Panc1 (cell line): ENCODE data around the gene ZBTB7B. TPM values are rescaled to one million over a fixed set of nuclear protein-coding genes. Genes with fewer than 3 reads are reported as not detected.

ENCODE experiments used
- ATAC-seq: fragments of 200-7000 bp; cut with Tn5 transposase; 2 replicates; pipeline ENCODE4 v1.9.1; 2020; ENCODE audit warnings: mild to moderate bottlenecking, moderate library complexity
- BruUV-seq: library from RNA; stranded (reverse); fragments of 400-500 nt; replicated peaks from 2 replicates; lab custom pipeline; 2021; lab: Mats Ljungman, UMichigan
- CTCF ChIA-PET: fragments of 300-600 bp; sonication (Branson Sonifier 250); formaldehyde crosslinking; loops from one replicate; lab custom pipeline; 2022; ENCODE audit warnings: antibody characterized with exemption; lab: Charles Lee
- POLR2A ChIA-PET: fragments of 300-600 bp; sonication (Branson Sonifier 250); formaldehyde crosslinking; loops from one replicate; lab custom pipeline; 2022; ENCODE audit warnings: antibody characterized with exemption; lab: Charles Lee
- DNase-seq: peaks from one replicate; pipeline ENCODE4 v3.0.0-alpha.2; 2010; ENCODE audit warnings: low read depth, low spot score
- H3K27ac ChIP-seq: 2 replicates; pipeline ENCODE4 v1.5.1; 2011; ENCODE audit warnings: mild to moderate bottlenecking, low read length, inconsistent platforms
- H3K27me3 ChIP-seq: fragments of 200-500 bp; sonication (Bioruptor generic); 2 replicates; pipeline ENCODE4 v1.6.0; 2014; ENCODE audit warnings: low read length, inconsistent platforms; ENCODE audit not compliant: control insufficient read depth, insufficient read depth
- H3K36me3 ChIP-seq: fragments of 200-500 bp; sonication (Bioruptor generic); 2 replicates; pipeline ENCODE4 v1.5.1; 2014; ENCODE audit warnings: inconsistent platforms, mild to moderate bottlenecking, low read length, moderate library complexity; ENCODE audit not compliant: control insufficient read depth, insufficient read depth
- H3K4me1 ChIP-seq: 2 replicates; pipeline ENCODE4 v1.5.1; 2011; ENCODE audit warnings: inconsistent platforms, mild to moderate bottlenecking, low read length, moderate library complexity; ENCODE audit not compliant: control insufficient read depth, insufficient read depth
- H3K4me3 ChIP-seq, 2 experiments: 2 replicates each; pipeline ENCODE4 v1.5.1; 2011 to 2012; ENCODE audit warnings: low read depth in 2 of 2, low read length in 2 of 2, mild to moderate bottlenecking in 2 of 2, inconsistent platforms in 1 of 2, moderate library complexity in 1 of 2
- H3K9me3 ChIP-seq: fragments of 200-500 bp; sonication (Bioruptor generic); 2 replicates; pipeline ENCODE4 v1.5.1; 2014; ENCODE audit warnings: low read depth, mild to moderate bottlenecking, inconsistent platforms, low read length, moderate library complexity; ENCODE audit not compliant: control insufficient read depth, insufficient read depth
- POLR2AphosphoS5 ChIP-seq: IDR thresholded peaks from 2 replicates; pipeline ENCODE4 v1.6.1; 2012; ENCODE audit warnings: mild to moderate bottlenecking, low read depth, low read length, moderate library complexity
- SIN3A ChIP-seq: IDR thresholded peaks from 2 replicates; pipeline ENCODE4 v1.6.1; 2012; ENCODE audit warnings: low read depth, mild to moderate bottlenecking, low read length, moderate library complexity, borderline replicate concordance; ENCODE audit not compliant: insufficient read depth
- TCF7L2 ChIP-seq: IDR thresholded peaks from 2 replicates; pipeline ENCODE4 v1.6.1; 2011; ENCODE audit warnings: mild to moderate bottlenecking, low read depth, low read length, inconsistent platforms
- in situ Hi-C: cut with HindIII; loops from 2 replicates; pipeline ENCODE4 v1.10.0; 2016; ENCODE audit warnings: low sequenced_read_pairs, low pct_unique_long_range_greater_than_20kb
- intact Hi-C: fragments of 100-400 bp; cut with micrococcal nuclease; formaldehyde crosslinking; loops from one replicate; pipeline ENCODE4 v1.10.0; 2022; ENCODE audit not compliant: unreplicated experiment
- total RNA-seq: library from RNA; stranded (reverse); gene quantifications from one replicate; pipeline ENCODE4 v1.2.1, GENCODE V29; 2021; ENCODE audit not compliant: unreplicated experiment
- TF ChIP-seq, protein P1 (sequence below), 2 experiments: IDR thresholded peaks; 2 replicates each; pipeline ENCODE4 v1.6.1; 2011 to 2012; ENCODE audit warnings: low read depth in 2 of 2, control low read depth in 1 of 2, low read length in 1 of 2, mild to moderate bottlenecking in 1 of 2, moderate library complexity in 1 of 2; ENCODE audit not compliant: insufficient read depth in 1 of 2
- TF ChIP-seq, protein P2 (sequence below): fragments of 450-650 bp; IDR thresholded peaks from 2 replicates; pipeline ENCODE4 v1.5.1; 2017; ENCODE audit warnings: mild to moderate bottlenecking

ZBTB7B gene
- total RNA-seq, 1 experiment from 2014 or later: 55.8 TPM

DNA sequence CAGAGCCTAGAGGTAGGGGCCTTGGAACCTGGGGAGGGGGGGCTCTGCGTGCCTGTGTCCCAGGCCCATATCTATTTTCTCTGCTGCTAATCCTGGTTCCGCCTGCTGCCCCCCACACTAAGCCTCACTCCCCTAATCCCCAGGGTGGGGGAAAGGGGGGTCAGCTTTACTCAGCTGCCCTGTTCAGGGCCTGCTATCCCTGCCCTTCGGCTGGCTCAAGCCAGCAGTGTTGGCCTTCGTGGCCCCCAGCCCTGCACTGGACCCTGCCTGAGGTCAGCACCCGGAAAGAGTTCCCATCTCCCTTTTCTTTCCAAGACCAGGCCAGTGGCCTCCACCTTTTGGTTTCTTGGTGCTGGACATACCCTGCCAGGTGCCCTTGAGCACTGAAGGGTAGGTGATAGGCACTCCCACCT lies 8.4 kb downstream of the ZBTB7B start:
- Histone ChIP-seq H3K27me3 (no peaks in the 10 kb centered on the region), H3K4me1 (peaks cover 37% of the 10 kb centered on the region), H3K4me3 (no peak overlapping the region), H3K27ac (no peak overlapping the region), H3K9me3 (no peaks in the 10 kb centered on the region), H3K36me3 (0 out of 2 replicates have a peak, but pooled peaks cover 4% of the 10 kb centered on the region)
- TF ChIP-seq, protein P1, sequence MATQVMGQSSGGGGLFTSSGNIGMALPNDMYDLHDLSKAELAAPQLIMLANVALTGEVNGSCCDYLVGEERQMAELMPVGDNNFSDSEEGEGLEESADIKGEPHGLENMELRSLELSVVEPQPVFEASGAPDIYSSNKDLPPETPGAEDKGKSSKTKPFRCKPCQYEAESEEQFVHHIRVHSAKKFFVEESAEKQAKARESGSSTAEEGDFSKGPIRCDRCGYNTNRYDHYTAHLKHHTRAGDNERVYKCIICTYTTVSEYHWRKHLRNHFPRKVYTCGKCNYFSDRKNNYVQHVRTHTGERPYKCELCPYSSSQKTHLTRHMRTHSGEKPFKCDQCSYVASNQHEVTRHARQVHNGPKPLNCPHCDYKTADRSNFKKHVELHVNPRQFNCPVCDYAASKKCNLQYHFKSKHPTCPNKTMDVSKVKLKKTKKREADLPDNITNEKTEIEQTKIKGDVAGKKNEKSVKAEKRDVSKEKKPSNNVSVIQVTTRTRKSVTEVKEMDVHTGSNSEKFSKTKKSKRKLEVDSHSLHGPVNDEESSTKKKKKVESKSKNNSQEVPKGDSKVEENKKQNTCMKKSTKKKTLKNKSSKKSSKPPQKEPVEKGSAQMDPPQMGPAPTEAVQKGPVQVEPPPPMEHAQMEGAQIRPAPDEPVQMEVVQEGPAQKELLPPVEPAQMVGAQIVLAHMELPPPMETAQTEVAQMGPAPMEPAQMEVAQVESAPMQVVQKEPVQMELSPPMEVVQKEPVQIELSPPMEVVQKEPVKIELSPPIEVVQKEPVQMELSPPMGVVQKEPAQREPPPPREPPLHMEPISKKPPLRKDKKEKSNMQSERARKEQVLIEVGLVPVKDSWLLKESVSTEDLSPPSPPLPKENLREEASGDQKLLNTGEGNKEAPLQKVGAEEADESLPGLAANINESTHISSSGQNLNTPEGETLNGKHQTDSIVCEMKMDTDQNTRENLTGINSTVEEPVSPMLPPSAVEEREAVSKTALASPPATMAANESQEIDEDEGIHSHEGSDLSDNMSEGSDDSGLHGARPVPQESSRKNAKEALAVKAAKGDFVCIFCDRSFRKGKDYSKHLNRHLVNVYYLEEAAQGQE (IDR thresholded peaks at IDR 0.05; ENCODE audit: insufficient read depth in 1 of 2, low read depth in 2 of 2, low read length in 1 of 2): no peak
- no peak for TF ChIP-seq SIN3A
- no peak for TF ChIP-seq TCF7L2
- TF ChIP-seq, protein P2, sequence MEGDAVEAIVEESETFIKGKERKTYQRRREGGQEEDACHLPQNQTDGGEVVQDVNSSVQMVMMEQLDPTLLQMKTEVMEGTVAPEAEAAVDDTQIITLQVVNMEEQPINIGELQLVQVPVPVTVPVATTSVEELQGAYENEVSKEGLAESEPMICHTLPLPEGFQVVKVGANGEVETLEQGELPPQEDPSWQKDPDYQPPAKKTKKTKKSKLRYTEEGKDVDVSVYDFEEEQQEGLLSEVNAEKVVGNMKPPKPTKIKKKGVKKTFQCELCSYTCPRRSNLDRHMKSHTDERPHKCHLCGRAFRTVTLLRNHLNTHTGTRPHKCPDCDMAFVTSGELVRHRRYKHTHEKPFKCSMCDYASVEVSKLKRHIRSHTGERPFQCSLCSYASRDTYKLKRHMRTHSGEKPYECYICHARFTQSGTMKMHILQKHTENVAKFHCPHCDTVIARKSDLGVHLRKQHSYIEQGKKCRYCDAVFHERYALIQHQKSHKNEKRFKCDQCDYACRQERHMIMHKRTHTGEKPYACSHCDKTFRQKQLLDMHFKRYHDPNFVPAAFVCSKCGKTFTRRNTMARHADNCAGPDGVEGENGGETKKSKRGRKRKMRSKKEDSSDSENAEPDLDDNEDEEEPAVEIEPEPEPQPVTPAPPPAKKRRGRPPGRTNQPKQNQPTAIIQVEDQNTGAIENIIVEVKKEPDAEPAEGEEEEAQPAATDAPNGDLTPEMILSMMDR: no peak
- no peak for TF ChIP-seq POLR2AphosphoS5
- ChIA-PET POLR2A (no interaction called here), CTCF (interaction anchor here (0.7 kb wide), 1 partner anchor 40 kb away, joined by 3 read pairs; the partner anchor contains the start of gene SHC1)
- BruUV-seq: no TSS peak
- ATAC-seq: no peak
- DNase-seq: no peak
- in situ Hi-C loops (no loop called here), intact Hi-C loops (no loop called here)

DNA sequence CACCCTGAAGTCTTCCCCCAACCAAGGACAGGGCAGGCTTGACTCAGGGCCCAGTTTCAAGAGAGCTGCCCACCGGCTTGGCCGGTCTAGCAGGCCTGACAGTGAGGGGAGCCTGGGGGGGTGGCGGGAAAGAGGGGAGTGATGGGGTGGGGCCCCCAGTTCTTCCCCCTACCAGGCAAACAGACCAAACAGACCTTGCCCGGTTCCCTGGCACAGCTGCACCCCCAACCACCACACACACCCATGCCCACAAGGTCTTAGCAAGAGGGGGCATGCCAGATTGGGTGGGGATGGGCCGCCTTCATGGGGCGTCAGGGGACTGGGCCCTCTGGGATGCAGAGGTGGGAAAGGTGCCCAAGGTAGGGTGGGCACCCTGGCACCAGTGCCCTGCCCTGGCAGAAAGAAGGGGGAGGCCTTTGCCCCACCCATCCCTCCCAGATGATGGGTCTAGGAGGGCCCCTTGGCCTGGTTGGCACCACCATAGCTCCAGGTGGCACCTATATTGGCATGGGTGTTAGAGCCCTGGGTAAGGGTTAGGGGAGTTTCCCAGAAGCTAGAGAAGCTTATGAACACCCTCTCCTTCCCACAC lies 8.9 kb downstream of the ZBTB7B start:
- BruUV-seq: no TSS peak
- Histone ChIP-seq H3K9me3 (no peaks in the 10 kb centered on the region), H3K27me3 (no peaks in the 10 kb centered on the region), H3K36me3 (0 out of 2 replicates have a peak, but pooled peaks cover 5% of the 10 kb centered on the region), H3K4me1 (peaks cover 37% of the 10 kb centered on the region), H3K27ac (no peak overlapping the region), H3K4me3 (no peak overlapping the region)
- POLR2A ChIA-PET: no interaction called here
- TF ChIP-seq SIN3A (no peak), POLR2AphosphoS5 (no peak), TCF7L2 (no peak)
- TF ChIP-seq, protein P1 (IDR thresholded peaks at IDR 0.05; ENCODE audit: insufficient read depth in 1 of 2, low read depth in 2 of 2, low read length in 1 of 2): no peak
- TF ChIP-seq, protein P2: no peak
- ATAC-seq: no peak
- CTCF ChIA-PET: interaction anchor here (0.6 to 0.7 kb wide), 3 partner anchors 13 to 41 kb away, joined by 3 to 7 read pairs (median 3); partner anchors contain the start of gene SHC1
- no peak for DNase-seq
- intact Hi-C loops (no loop called here), in situ Hi-C loops (no loop called here)
